Stimulated activated CD8-positive, alpha-beta memory T cell treated with anti-CD3 and anti-CD28 coated beads, Interleukin-4, amount 100 ng/mL, for 48 hours (primary cell): ENCODE results near the gene DFFB.

ENCODE experiments used
- DNase-seq: peaks from one replicate; pipeline ENCODE4 v3.0.0-alpha.2; 2020

The DFFB gene

DNA sequence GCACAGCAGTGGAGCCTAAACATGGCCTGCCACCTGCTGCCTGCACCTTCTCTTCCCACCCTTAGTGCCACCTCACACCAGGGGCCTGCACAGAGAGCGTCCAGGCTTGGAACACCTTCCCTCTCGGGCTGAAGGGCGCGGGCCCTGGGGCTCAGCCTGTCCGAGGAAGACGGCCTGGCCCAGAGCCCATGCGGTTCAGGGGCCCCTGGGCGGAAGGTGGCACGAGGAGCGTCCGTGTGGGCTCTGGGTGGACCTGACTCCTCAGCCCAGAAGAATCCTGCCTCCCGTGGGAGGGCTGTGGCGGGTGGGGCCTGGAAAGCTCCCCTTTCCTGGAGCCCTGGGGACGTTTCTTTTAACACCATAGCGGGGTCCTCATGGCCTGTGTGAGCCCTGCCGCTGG lies 19.4 kb downstream of the DFFB start:
- DNase-seq: no peak

- DNase-seq: no peak
Measured at GRCh38 chr1:3879099-3879498, 21.8 kb downstream of the DFFB start.

GRCh38 chr1:3879787-3880428 lies 22.6 kb downstream of the DFFB start:
- DNase-seq: no peak

- DNase-seq: no peak
Measured at GRCh38 chr1:3880429-3881192, 23.3 kb downstream of the DFFB start.

DNA sequence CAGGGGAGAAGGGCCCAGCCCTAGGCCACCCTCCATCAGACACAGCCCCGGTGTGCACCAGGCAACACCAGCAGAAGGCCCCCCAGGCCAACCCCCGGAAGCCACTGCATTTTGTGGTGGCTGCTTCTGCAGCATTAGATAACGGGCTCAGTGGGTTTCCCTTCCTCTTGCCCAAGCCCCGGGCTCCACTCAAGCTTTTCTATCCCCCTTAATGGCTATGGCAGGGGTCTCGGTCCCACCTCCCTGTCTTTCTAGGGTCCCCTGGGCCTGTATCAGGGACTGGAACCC lies 23.9 kb downstream of the DFFB start:
- DNase-seq: no peak

GRCh38 chr1:3883194-3883925 lies 26.1 kb downstream of the DFFB start:
- DNase-seq: no peak

GRCh38 chr1:3884966-3885365 lies 27.7 kb downstream of the DFFB start:
- DNase-seq: no peak

GRCh38 chr1:3885611-3886010 lies 28.3 kb downstream of the DFFB start:
- DNase-seq: no peak

DNA sequence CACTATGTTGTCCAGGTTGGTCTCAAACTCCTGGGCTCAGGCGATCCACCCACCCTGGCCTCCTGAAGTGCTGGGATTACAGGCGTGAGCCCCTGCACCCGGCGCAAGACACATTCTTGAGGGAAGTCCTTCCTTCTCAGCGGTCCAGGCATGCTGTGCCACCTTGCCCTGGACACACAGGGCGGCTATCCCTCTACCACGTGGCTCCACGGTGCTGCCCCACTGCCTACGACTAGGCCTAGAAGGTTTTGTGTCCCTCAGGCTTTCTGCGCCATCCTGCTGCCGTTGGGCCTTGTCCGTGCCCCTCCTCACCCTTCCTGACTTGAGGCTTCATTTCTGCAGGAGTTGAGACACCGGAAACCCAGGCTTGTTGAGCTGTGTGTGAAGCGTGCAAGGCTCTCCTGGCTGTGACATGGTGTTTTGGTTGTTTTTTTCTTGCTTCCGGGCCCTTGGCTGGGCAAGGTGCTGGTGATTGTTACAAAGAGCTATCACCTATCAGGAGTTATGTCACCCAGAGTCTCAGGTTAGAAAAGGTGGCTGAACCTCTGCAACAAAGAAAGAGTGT lies 28.9 kb downstream of the DFFB start:
- no peak for DNase-seq

- no peak for DNase-seq
Measured at GRCh38 chr1:3886691-3887090, 29.4 kb downstream of the DFFB start.

DNA sequence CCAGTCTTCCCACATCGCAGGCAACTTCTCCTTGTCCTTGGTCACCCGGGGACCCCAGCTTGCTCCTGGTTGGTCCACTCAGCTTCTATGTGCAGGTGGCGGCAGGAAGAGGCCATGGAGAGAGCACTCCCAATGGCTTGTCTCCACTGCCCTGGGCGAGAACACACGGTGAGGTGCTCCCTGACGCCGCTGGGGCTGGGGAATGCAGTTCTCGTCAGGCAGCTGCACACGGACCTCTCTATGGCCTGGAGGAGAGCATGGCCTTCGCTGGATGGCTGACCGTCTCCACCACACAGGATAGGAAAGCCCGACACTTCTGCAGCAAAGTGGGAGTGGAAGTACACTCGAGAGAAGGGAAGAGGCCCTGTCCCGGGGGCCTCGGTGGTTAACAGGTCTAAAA lies 31.0 kb downstream of the DFFB start:
- no peak for DNase-seq

GRCh38 chr1:3889936-3890335 lies 32.7 kb downstream of the DFFB start:
- DNase-seq: no peak

- DNase-seq: no peak
Measured at GRCh38 chr1:3890389-3891328, 33.4 kb downstream of the DFFB start.

- DNase-seq: no peak
Measured at GRCh38 chr1:3891329-3891865, 34.1 kb downstream of the DFFB start.

GRCh38 chr1:3892748-3893147 lies 35.5 kb downstream of the DFFB start:
- DNase-seq: no peak

DNA sequence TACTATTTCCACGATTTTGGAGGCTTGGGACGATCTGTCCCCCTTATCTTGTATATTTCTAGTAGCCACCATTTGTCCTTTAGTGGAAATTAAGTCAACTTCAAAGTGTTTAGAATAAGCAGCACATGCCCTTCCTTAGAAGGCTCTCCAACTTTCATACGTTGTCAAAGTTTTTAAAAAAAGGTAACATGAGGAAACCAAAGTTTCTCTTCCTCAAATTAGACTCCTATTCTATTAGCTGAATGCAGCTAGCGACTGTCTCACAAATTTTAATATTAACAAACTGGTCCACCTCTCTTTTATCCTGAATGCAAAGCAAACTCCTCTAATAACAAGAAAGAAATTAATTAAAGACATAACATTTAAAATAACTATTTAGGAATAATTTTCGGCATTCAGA lies 35.9 kb downstream of the DFFB start:
- no peak for DNase-seq

- DNase-seq: no peak
Measured at GRCh38 chr1:3894626-3895278, 37.5 kb downstream of the DFFB start.

DNA sequence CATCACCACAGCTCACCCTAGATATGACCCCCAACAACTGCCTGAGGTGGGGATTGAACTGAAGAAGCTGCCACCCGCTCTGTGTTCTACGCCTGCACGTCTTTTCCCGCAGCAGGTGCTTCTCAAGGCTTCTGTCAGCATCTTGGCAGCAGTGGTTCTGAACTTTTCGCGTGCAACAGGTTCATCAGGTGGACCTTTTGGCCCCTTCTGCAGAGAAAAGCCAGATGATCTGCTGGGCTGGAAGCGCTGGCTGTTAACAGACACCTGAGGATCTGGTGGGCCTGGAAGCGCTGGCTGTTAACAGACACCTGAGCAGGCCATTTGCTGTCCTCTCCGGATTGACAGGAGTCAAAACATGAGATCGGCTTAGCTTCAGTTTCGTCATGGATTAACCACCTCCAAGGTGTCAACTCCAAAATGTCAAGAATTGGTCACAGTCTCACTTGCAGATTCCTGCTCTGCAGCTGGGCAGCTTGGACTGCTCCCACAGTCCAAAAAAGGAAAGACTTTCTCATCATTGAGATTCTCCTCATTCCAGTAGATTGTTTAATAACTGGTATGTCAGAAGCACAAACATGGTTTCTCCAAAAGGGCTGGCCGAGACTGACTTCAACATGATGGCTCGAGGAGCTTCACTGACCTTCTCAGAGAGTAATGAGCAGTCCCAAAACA lies 38.1 kb downstream of the DFFB start:
- DNase-seq: no peak

- no peak for DNase-seq
Measured at GRCh38 chr1:3895951-3896325, 38.7 kb downstream of the DFFB start.

DNA sequence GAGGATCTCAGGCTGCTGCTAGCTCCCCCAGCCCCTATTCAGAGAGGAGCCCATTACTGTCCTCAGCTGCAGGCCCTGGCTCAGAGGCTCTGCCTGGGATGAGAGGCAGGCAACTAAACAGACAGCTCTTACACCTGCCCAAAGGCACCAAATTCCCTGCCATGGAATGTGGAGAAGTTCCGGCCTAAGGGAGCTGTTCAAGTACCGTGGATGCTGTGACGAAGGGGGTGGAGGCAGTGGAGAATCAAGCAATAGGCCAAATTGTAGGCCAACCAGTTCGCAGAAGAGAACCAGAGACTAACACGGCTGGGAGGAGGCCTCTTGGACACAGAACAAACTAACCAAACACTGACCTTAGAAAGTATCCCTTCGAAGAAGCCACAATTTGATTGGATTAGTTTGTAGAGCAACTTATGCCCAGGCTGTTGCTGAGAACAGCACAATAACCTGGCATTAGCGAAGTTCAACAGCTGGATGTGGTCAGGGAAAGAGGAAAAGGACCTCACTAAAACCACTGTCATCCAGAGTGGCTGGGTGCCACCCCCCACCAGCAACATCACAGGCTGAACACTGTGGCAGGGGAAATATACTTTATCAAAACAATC lies 39.2 kb downstream of the DFFB start:
- DNase-seq: no peak

DNA sequence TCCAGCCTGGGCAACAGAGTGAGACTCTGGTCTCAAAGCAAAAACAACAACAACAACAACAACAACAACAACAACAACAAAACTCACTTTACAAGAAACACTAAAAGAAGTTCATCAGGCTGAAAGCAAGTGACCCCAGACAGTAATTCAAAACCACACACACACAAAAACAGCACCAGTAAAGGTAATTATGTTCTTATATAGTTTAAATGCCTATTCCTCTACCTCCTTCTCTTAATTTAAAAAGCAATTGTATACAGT lies 41.1 kb downstream of the DFFB start:
- no peak for DNase-seq
